MCF 10A (cell line): ENCODE results near the gene CD247. TPM values are rescaled to one million over a fixed set of nuclear protein-coding genes. Genes with fewer than 3 reads are reported as not detected.

ENCODE experiments used
- BruUV-seq: library from RNA; stranded (reverse); fragments of 400-500 nt; replicated peaks from 2 replicates; lab custom pipeline; 2021; lab: Mats Ljungman, UMichigan
- CTCF ChIA-PET: fragments of 300-600 bp; sonication (Branson Sonifier 250); formaldehyde crosslinking; extraction: SDS; loops from one replicate; lab custom pipeline; 2021; ENCODE audit warnings: antibody characterized with exemption, inconsistent platforms; lab: Yijun Ruan, JAX
- POLR2A ChIA-PET: fragments of 300-600, 350-650 bp; sonication (Branson Sonifier 250); formaldehyde crosslinking; extraction: SDS; loops from one replicate; lab custom pipeline; 2020; ENCODE audit warnings: antibody characterized with exemption, inconsistent platforms; lab: Yijun Ruan, JAX
- DNase-seq: peaks from one replicate; pipeline ENCODE4 v3.0.0-alpha.2; 2018; ENCODE audit not compliant: unreplicated experiment
- H3K27ac Mint-ChIP-seq: one replicate; pipeline ENCODE4 v1.8.0; 2022; ENCODE audit warnings: mild to moderate bottlenecking, low read depth, mixed read lengths; ENCODE audit not compliant: unreplicated experiment
- H3K27me3 Mint-ChIP-seq: one replicate; pipeline ENCODE4 v1.8.0; 2022; ENCODE audit warnings: mixed read lengths; ENCODE audit not compliant: insufficient read depth, unreplicated experiment
- H3K36me3 Mint-ChIP-seq: one replicate; pipeline ENCODE4 v1.8.0; 2022; ENCODE audit warnings: mild to moderate bottlenecking, moderate library complexity, mixed read lengths; ENCODE audit not compliant: insufficient read depth, unreplicated experiment
- H3K4me1 Mint-ChIP-seq: one replicate; pipeline ENCODE4 v1.8.0; 2022; ENCODE audit warnings: mixed read lengths; ENCODE audit not compliant: insufficient read depth, unreplicated experiment
- H3K4me3 Mint-ChIP-seq: one replicate; pipeline ENCODE4 v1.8.0; 2022; ENCODE audit warnings: mild to moderate bottlenecking, moderate library complexity, mixed read lengths; ENCODE audit not compliant: unreplicated experiment
- H3K9me3 Mint-ChIP-seq: one replicate; pipeline ENCODE4 v1.8.0; 2022; ENCODE audit warnings: mixed read lengths; ENCODE audit not compliant: unreplicated experiment
- CTCF ChIP-seq: fragments of 200-600 bp; IDR thresholded peaks from one replicate; pipeline ENCODE4 v1.8.0; 2022; ENCODE audit warnings: antibody characterized with exemption, mild to moderate bottlenecking; ENCODE audit not compliant: unreplicated experiment
- intact Hi-C: fragments of 100-400 bp; cut with micrococcal nuclease; formaldehyde crosslinking; loops from 2 replicates; pipeline ENCODE4 v1.14.1; 2022
- total RNA-seq: library from RNA; stranded (reverse); gene quantifications from 2 replicates; pipeline ENCODE4 v1.2.3, GENCODE V29; 2022

Gene CD247
- total RNA-seq, 1 experiment from 2014 or later = not detected

DNA sequence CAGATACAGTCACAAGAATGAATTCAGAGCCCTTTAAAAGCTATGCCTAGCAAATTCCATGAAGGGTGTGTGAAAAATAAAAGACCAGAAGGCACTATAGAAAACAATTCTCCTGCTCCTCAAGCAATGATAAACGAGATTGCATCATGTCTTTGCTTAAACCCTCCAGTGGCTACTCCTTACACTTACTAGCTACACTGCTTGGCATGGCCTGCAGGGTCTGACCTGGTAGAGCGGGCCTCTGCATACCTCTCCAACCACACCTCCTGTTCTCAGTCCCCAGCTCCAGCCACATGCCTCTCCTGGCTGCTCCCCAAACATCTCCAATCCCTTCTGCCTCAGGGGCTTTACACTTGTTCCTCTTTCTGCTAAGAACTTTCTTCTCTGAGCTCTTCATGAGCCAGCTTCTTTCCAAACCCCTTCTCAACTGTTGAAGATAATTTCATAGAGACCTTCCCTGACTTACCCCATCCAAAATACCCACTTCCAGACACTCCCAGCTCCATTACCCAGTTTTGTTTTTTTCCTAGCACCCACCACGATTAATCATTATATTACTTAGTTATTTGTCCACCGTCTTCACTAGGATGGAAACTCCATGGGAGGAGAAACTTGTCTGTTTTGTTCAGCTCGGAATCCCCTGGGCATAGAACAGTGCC lies 46.4 kb upstream of the CD247 start:
- BruUV-seq = no TSS peak
- Mint-ChIP-seq H3K4me1 (peaks cover 54% of the 10 kb centered on the region), H3K4me3 (peak overlapping the region; percentile 64), H3K27ac (peak overlapping the region; percentile 85), H3K9me3 (no peaks in the 10 kb centered on the region), H3K36me3 (no peaks in the 10 kb centered on the region), H3K27me3 (no peaks in the 10 kb centered on the region)
- peak; percentile 95 for DNase-seq
- TF ChIP-seq CTCF = no peak
- ChIA-PET CTCF (interaction anchor here (0.6 to 7.0 kb wide), 26 partner anchors 8 to 654 kb away, joined by 3 to 79 read pairs (median 4); partner anchors contain the start of gene CREG1), POLR2A (interaction anchor here (0.7 to 8.4 kb wide), 18 partner anchors 8 to 371 kb away, joined by 3 to 152 read pairs (median 5); partner anchors contain the start of genes CREG1, DCAF6, MPC2 and MPZL1)
- intact Hi-C loops = loop anchor here (2.0 kb wide), 1 partner anchor 124 kb away; no protein-coding TSS in a partner anchor

GRCh38 chr1:167563579-167564246 lies 45.4 kb upstream of the CD247 start:
- Mint-ChIP-seq H3K9me3 (no peaks in the 10 kb centered on the region), H3K27me3 (no peaks in the 10 kb centered on the region), H3K27ac (peak overlapping the region; percentile 85), H3K4me1 (peaks cover 46% of the 10 kb centered on the region), H3K4me3 (peak overlapping the region; percentile 64), H3K36me3 (no peaks in the 10 kb centered on the region)
- CTCF ChIA-PET = interaction anchor here (0.5 to 7.0 kb wide), 24 partner anchors 7 to 653 kb away, joined by 3 to 79 read pairs (median 5); partner anchors contain the start of gene CREG1
- POLR2A ChIA-PET = interaction anchor here (0.6 to 8.4 kb wide), 20 partner anchors 9 to 372 kb away, joined by 3 to 152 read pairs (median 4); partner anchors contain the start of genes CREG1, DCAF6, MPC2 and MPZL1
- no TSS peak for BruUV-seq
- intact Hi-C loops = loop anchor here (2.0 kb wide), 1 partner anchor 125 kb away; no protein-coding TSS in a partner anchor
- DNase-seq = peak; percentile 79
- TF ChIP-seq CTCF = no peak

DNA sequence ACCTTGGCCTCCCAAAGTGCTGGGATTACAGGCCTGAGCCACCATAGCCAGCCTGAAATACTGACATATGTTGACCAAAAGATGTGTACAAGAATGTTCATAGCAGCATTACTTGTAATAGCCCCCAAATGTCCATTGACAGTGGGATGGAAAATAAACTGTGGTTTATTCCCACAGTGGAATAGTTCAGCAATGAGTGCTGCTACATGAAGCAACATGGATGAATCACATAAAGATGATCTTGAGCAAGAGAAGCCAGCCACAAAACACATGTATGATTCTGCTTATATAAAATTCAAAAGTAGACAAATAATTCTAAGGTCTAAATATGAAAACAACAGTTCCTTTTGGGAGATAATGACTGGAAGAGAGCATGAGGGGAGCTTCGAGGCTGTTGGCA lies 44.4 kb upstream of the CD247 start:
- Mint-ChIP-seq H3K27ac (no peak overlapping the region), H3K9me3 (no peaks in the 10 kb centered on the region), H3K4me3 (no peak overlapping the region), H3K4me1 (peaks cover 45% of the 10 kb centered on the region), H3K36me3 (no peaks in the 10 kb centered on the region), H3K27me3 (no peaks in the 10 kb centered on the region)
- intact Hi-C loops = no loop called here
- BruUV-seq = no TSS peak
- no peak for TF ChIP-seq CTCF
- peak; percentile 70 for DNase-seq
- ChIA-PET CTCF (interaction anchor here (0.5 to 7.0 kb wide), 10 partner anchors 11 to 304 kb away, joined by 3 to 79 read pairs (median 15); partner anchors contain the start of gene CREG1), POLR2A (interaction anchor here (0.7 to 8.4 kb wide), 5 partner anchors 10 to 101 kb away, joined by 3 to 152 read pairs (median 26); partner anchors contain the start of gene CREG1)
